Activated T-cell treated with anti-CD3 and anti-CD28 coated beads, Interleukin-2, amount 50 U/mL, for 24 hours (primary cell): Measurements from ENCODE around the gene ORC3.

Source experiments
- DNase-seq: peaks from one replicate; pipeline ENCODE4 v3.0.0-alpha.2; 2020
- H3K27ac Mint-ChIP-seq: 2 replicates; pipeline ENCODE4 v1.8.0; 2020; ENCODE audit warnings: mild to moderate bottlenecking, mixed read lengths
- H3K27me3 Mint-ChIP-seq: 2 replicates; pipeline ENCODE4 v1.8.0; 2020; ENCODE audit warnings: mixed read lengths
- H3K36me3 Mint-ChIP-seq: 2 replicates; pipeline ENCODE4 v1.8.0; 2020; ENCODE audit warnings: low read depth, mixed read lengths
- H3K4me1 Mint-ChIP-seq: 2 replicates; pipeline ENCODE4 v1.8.0; 2020; ENCODE audit warnings: low read depth, mixed read lengths
- H3K4me3 Mint-ChIP-seq: 2 replicates; pipeline ENCODE4 v1.8.0; 2020; ENCODE audit warnings: mild to moderate bottlenecking, moderate library complexity, mixed read lengths
- H3K9me3 Mint-ChIP-seq: 2 replicates; pipeline ENCODE4 v1.8.0; 2020; ENCODE audit warnings: mixed read lengths

ORC3 gene

GRCh38 chr6:87628881-87629280 is 38.9 kb downstream of the ORC3 start:
- H3K27ac Mint-ChIP-seq = no peak overlapping the region
- H3K9me3 Mint-ChIP-seq = no peaks in the 10 kb centered on the region
- H3K4me3 Mint-ChIP-seq = no peak overlapping the region
- H3K36me3 Mint-ChIP-seq = peaks cover 72% of the 10 kb centered on the region
- no peak for DNase-seq
- no peaks in the 10 kb centered on the region for H3K27me3 Mint-ChIP-seq
- peaks cover 2% of the 10 kb centered on the region for H3K4me1 Mint-ChIP-seq

GRCh38 chr6:87630746-87631145 is 40.8 kb downstream of the ORC3 start:
- Mint-ChIP-seq H3K9me3 (no peaks in the 10 kb centered on the region), H3K27ac (no peak overlapping the region), H3K36me3 (peaks cover 72% of the 10 kb centered on the region), H3K4me1 (peaks cover 2% of the 10 kb centered on the region), H3K27me3 (no peaks in the 10 kb centered on the region), H3K4me3 (no peak overlapping the region)
- DNase-seq = no peak

DNA sequence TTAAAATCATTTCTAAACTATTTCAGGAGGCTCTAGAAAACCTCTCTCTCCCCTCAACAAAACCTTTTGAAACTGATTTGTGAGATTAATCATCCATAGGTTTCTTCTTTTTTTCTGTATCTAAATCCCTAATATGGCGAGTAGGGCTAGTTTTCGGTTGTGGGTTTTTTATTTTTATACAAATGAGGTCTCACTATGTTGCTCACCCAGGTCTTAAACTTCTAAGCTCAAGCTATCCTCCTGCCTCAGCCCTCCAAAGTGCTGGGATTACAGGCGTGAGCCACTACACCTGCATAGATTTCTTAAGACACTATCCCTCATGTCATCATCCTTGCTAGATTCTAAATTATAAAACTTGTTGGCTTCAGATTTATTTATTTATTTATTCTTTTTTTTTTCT is 43.9 kb downstream of the ORC3 start:
- peaks cover 78% of the 10 kb centered on the region for H3K36me3 Mint-ChIP-seq
- H3K4me1 Mint-ChIP-seq = peaks cover 2% of the 10 kb centered on the region
- DNase-seq = no peak
- no peak overlapping the region for H3K4me3 Mint-ChIP-seq
- H3K27me3 Mint-ChIP-seq = no peaks in the 10 kb centered on the region
- H3K27ac Mint-ChIP-seq = no peak overlapping the region
- no peaks in the 10 kb centered on the region for H3K9me3 Mint-ChIP-seq

- peaks cover 81% of the 10 kb centered on the region for H3K36me3 Mint-ChIP-seq
- H3K27ac Mint-ChIP-seq = no peak overlapping the region
- H3K4me1 Mint-ChIP-seq = peaks cover 7% of the 10 kb centered on the region
- H3K4me3 Mint-ChIP-seq = no peak overlapping the region
- DNase-seq = no peak
- H3K9me3 Mint-ChIP-seq = no peaks in the 10 kb centered on the region
- H3K27me3 Mint-ChIP-seq = no peaks in the 10 kb centered on the region
Observed at GRCh38 chr6:87636315-87636714, 46.4 kb downstream of the ORC3 start.

GRCh38 chr6:87637106-87637505 is 47.2 kb downstream of the ORC3 start:
- no peak overlapping the region for H3K27ac Mint-ChIP-seq
- no peaks in the 10 kb centered on the region for H3K27me3 Mint-ChIP-seq
- no peak overlapping the region for H3K4me3 Mint-ChIP-seq

GRCh38 chr6:87639373-87639772 is 49.4 kb downstream of the ORC3 start:
- no peak for DNase-seq
- Mint-ChIP-seq H3K27ac (no peak overlapping the region), H3K27me3 (no peaks in the 10 kb centered on the region), H3K9me3 (no peaks in the 10 kb centered on the region), H3K4me3 (no peak overlapping the region), H3K4me1 (peaks cover 6% of the 10 kb centered on the region), H3K36me3 (peaks cover 72% of the 10 kb centered on the region)

More at GRCh38 chr6:87637106-87637505, 47.2 kb downstream of the ORC3 start:
- Mint-ChIP-seq H3K4me1 (peaks cover 7% of the 10 kb centered on the region), H3K9me3 (no peaks in the 10 kb centered on the region), H3K36me3 (peaks cover 82% of the 10 kb centered on the region)
- no peak for DNase-seq

DNA sequence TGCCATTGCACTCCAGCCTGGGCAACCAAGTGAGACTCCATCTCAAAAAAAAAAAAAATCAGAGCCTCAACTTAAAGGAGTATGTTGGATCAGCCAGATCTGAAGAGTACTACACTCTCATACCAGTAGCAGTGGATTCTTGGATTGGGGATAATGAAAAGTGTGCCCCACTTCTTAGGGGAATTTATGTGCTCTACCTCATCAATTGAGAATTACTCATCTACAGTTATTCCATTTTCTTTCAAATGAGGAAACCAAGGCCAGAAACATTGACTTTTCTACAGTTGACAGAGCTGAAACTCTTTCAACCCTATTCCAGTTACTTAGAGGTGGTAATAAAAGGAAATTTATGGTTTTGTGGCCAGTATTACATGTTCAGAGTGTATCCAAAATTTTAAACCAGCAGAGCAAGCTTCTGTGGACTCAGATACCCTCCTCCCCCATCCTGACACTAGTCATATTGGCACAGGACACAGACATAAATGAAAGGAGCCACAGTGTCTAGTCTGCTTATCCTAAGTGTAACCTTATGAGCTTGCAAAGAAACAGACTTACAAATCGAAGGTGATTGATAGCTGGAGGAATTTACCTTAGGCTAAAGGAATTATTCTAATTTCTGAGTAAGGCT is 51.2 kb downstream of the ORC3 start:
- peaks cover 18% of the 10 kb centered on the region for H3K4me1 Mint-ChIP-seq
- no peaks in the 10 kb centered on the region for H3K9me3 Mint-ChIP-seq
- no peak overlapping the region for H3K27ac Mint-ChIP-seq
- H3K27me3 Mint-ChIP-seq = no peaks in the 10 kb centered on the region
- no peak for DNase-seq
- H3K36me3 Mint-ChIP-seq = peaks cover 66% of the 10 kb centered on the region
- H3K4me3 Mint-ChIP-seq = no peak overlapping the region

DNA sequence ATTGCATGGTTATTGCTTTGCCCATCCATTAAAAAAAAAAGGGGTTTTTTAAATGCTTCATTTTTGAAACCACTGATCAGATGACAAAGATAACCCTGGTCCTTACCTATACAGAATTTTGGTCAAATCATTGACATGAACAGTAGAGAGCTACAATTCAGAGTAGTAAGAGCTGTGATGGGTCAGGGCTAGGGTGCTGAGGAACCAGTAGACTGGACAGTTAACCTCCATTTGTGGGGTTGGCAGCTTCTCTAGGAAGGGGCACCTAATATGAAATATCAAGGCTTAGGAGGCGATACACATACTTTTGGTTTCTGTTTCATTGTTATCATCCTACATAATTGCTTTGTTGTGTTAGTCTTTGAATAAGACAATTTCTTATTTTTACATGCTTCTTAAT is 55.1 kb downstream of the ORC3 start:
- Mint-ChIP-seq H3K36me3 (peaks cover 63% of the 10 kb centered on the region), H3K27ac (peak overlapping the region; percentile 79), H3K4me3 (peak overlapping the region; percentile 36), H3K9me3 (no peaks in the 10 kb centered on the region), H3K27me3 (no peaks in the 10 kb centered on the region), H3K4me1 (peaks cover 18% of the 10 kb centered on the region)
- DNase-seq = no peak

- no peaks in the 10 kb centered on the region for H3K9me3 Mint-ChIP-seq
- H3K27ac Mint-ChIP-seq = peak overlapping the region; percentile 69
- peaks cover 82% of the 10 kb centered on the region for H3K36me3 Mint-ChIP-seq
- H3K4me1 Mint-ChIP-seq = peaks cover 31% of the 10 kb centered on the region
- no peak for DNase-seq
- H3K27me3 Mint-ChIP-seq = no peaks in the 10 kb centered on the region
- H3K4me3 Mint-ChIP-seq = no peak overlapping the region
Observed at GRCh38 chr6:87653074-87653962, 63.4 kb downstream of the ORC3 start.

DNA sequence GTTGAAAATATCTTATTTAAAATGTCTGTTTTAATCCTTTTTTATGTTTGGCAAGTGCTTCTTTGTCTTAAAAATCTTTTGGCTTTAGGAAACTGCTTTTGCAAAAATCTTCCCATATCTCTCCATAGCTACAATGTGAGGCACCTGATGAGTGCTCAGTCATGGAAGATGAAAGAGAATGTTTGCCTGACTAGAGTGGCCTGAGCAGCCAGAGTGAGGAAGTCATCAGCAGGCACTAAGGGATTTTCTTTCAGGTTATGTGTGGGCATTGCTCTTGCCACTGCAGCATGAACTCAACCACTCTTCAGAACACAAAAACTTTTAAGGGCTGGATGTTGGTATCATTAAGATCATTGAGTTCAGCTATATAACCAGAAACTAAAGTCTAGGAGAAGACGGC is 64.2 kb downstream of the ORC3 start:
- no peaks in the 10 kb centered on the region for H3K9me3 Mint-ChIP-seq
- H3K4me1 Mint-ChIP-seq = peaks cover 33% of the 10 kb centered on the region
- H3K4me3 Mint-ChIP-seq = no peak overlapping the region
- peaks cover 80% of the 10 kb centered on the region for H3K36me3 Mint-ChIP-seq
- no peak for DNase-seq
- peak overlapping the region; percentile 19 for H3K27ac Mint-ChIP-seq
- H3K27me3 Mint-ChIP-seq = no peaks in the 10 kb centered on the region

DNA sequence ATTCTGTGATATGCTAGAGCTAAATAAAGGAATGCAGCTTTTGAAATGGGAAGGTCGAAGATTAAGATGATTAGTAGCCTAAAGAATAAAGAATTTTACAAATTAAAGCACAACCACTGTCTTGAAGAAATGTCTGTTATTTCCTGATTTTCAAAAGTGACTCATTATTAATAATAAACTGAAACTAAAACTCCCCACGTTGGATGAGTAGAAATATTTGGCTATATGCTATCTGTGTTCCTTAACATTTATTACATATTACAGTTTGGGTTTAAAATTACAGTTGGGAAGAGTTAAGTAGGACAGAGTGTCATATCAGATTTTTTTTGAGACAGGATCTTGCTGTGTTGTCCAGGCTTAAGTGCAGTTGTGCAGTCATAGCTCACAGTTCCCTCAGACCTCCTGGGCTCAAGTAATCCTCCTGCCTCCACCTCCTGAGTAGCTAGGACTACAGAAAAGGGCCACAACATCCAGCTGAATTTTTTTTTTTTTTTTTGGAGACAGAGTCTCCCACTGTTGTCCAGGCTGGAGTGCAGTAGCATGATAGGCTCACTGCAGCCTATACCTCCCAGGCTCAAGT is 65.0 kb downstream of the ORC3 start:
- Mint-ChIP-seq H3K36me3 (peaks cover 85% of the 10 kb centered on the region), H3K27ac (peak overlapping the region; percentile 3), H3K27me3 (no peaks in the 10 kb centered on the region), H3K9me3 (no peaks in the 10 kb centered on the region), H3K4me3 (no peak overlapping the region), H3K4me1 (peaks cover 33% of the 10 kb centered on the region)
- DNase-seq = no peak

DNA sequence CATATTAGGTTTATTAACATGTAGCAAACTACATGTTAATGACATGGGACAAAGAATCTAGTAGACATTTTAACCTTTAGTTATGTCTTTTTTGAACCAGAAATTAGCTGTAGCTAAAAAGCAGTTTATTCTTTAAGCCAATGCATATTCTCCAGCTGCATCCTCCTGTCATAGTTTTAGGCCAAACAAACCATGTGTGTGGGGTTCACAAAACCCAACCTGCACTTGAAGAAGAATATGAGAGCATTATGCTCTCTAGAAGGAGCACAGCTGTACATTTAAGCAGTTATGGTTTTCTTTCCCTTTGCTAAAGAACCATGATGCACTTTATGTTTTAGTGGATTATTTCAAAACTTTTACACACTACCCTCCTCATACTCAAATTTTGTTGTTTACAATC is 65.9 kb downstream of the ORC3 start:
- Mint-ChIP-seq H3K36me3 (peaks cover 87% of the 10 kb centered on the region), H3K27me3 (no peaks in the 10 kb centered on the region), H3K27ac (no peak overlapping the region), H3K4me1 (peaks cover 33% of the 10 kb centered on the region), H3K4me3 (no peak overlapping the region), H3K9me3 (no peaks in the 10 kb centered on the region)
- DNase-seq = no peak

DNA sequence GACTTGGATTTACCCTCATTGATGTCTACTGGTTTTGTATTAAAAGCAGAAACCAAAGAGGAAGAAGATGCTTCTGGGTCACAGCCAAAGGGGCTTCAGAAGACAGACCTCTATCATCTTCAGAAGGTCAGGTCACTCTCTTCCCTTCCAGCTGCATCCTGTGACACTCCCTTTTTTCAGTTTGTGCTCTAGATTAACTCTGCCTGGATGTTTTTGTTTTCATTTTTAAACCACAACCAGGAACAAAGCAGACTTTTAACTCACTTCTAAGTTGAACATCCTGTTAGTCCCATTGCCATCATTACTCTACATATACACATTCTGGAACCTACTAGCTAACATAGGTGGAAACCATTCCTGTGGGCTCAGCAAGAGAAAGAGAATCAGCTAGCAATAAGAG is 66.9 kb downstream of the ORC3 start:
- DNase-seq = no peak
- H3K27me3 Mint-ChIP-seq = no peaks in the 10 kb centered on the region
- no peak overlapping the region for H3K4me3 Mint-ChIP-seq
- H3K9me3 Mint-ChIP-seq = no peaks in the 10 kb centered on the region
- peaks cover 33% of the 10 kb centered on the region for H3K4me1 Mint-ChIP-seq
- peaks cover 89% of the 10 kb centered on the region for H3K36me3 Mint-ChIP-seq
- H3K27ac Mint-ChIP-seq = peak overlapping the region; percentile 1

DNA sequence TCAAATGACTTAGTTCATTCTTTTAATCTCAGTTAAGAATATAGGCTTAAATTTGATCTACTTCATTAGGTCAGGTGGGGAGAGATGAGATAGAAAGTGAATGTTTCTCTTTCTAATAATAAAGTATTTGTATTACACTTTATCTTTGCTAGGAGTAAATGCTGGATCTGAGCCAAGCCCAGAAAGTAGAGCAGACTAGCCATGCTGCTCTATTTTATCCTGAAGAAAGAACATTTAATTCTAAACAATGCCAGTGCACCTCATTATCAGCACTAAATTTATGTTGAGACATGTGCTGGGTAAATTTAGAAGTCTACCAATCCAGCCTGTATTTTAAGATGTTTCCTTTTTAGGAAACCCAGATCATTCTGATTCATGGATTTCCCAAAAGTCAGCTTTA is 68.6 kb downstream of the ORC3 start:
- H3K4me1 Mint-ChIP-seq = peaks cover 21% of the 10 kb centered on the region
- no peak overlapping the region for H3K4me3 Mint-ChIP-seq
- no peak overlapping the region for H3K27ac Mint-ChIP-seq
- no peaks in the 10 kb centered on the region for H3K27me3 Mint-ChIP-seq
- peaks cover 92% of the 10 kb centered on the region for H3K36me3 Mint-ChIP-seq
- H3K9me3 Mint-ChIP-seq = no peaks in the 10 kb centered on the region
- DNase-seq = no peak
